Measurements from ENCODE around the gene NMU.
"Not testable (repeated sequence)": the region's sequence is repeated elsewhere in the genome, so short reads cannot be mapped to it uniquely, and the experiment has no call there.

Gene NMU

DNA sequence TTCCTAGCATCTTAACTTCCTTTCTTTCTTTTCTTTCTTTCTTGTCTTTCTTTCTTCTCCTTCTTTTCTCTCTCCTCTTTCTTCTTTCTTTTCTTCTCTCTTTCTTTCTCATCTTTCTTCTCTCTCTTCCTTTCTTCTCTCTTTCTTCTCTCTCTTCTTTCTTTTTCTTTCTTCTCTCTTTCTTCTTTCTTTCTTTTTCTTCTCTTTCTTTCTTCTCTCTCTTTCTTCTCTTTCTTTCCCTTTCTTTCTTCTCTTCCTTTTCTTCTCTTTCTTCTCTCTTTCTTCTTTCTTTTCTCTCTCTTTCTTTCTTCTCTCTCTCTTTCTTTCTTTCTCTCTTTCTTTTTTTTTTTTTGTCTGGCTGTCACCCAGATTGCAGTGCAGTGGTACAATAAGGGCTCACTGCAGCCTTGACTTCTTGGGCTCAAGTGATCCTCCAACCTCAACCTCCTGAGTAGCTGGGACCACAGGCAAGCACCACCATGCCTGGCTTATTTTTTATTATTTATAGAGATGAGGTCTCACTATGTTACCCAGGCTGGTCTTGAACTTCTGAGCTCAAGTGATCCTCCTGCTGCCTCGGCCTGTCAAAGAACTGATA lies 17.5 kb downstream of the NMU start:
- DNase-seq, result no peak

GRCh38 chr4:55617587-55618197 lies 18.4 kb downstream of the NMU start:
- DNase-seq, result no peak

DNA sequence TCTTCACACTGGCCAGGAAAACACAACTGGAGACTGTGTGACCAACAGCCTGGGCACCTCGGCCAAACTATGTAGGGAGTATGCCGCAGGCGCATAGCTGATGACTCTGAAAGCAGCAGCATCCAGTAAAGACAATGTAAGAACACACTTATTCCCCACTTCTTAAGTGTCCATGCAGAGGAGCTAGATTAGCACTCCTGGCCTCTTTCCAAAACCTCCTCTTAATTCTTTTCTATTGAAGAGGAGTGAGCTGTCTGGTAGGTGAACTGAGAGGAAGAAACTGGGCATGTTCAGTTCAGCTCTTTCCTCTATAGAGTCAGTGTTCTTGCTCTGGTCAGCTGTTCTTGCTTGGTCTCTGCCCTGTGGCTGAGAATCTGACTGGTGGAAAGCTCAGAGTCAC lies 21.1 kb downstream of the NMU start:
- no peak for DNase-seq

- DNase-seq, result no peak
Measured at GRCh38 chr4:55613621-55614020, 22.5 kb downstream of the NMU start.

DNA sequence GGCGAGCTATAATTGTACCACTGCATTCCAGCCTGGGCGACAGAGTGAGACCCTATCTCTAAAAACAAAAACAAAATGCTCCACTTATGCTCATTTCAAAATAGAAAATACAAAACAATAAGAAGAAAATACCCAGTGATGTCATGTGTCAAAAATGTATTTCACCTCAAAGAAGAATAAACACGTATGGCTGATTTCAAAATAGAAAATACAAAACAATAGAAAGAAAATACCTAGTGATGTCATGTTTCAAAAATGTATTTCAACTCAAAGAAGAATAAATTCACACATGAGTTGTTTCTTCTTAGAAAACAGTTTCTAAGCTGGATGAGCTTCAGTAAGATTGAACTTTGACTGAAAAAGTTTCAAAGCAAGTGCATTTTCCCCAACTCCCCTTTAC lies 23.8 kb downstream of the NMU start:
- no peak for DNase-seq

GRCh38 chr4:55611358-55612059 lies 24.6 kb downstream of the NMU start:
- DNase-seq, result no peak

DNA sequence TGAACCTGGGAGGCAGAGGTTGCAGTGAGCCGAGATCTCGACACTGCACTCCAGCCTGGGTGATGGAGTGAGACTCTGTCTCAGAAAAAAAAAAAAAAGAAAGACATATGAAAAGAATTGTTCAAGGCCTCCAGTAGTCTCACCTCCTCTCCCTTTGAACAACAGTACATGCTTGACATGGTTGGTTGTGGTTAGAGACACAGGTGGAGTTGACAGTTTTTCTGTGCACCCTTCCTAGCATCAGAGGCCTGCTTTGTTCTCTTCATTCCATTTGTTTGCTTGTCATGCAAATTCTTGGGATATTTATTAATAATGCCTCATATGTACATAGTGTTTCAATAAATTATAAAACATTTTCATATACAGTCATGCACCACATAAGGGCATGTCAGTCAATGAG lies 25.7 kb downstream of the NMU start:
- DNase-seq, result no peak

DNA sequence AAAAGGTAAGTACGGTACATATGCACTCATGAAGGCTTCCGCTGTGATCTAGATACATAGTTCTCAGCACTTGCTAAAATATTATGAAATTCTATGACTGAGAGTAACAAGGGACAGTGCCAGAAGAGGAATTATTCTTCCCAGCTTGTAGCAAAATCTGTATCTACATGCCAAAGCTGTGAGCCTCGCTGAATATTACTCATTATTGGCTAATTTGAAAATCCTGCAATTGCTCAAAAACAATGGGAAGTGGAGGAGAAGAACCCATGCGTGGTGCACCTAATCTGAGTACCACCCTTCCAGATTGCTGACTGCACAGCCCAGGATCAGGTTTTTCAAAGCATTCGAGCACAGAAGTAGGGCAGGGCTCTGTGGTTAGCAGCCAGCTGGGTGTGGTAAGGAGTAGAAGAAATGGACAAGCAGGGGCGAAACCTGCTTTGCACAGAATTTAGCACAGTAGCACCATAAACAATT lies 26.7 kb downstream of the NMU start:
- DNase-seq, result no peak

DNA sequence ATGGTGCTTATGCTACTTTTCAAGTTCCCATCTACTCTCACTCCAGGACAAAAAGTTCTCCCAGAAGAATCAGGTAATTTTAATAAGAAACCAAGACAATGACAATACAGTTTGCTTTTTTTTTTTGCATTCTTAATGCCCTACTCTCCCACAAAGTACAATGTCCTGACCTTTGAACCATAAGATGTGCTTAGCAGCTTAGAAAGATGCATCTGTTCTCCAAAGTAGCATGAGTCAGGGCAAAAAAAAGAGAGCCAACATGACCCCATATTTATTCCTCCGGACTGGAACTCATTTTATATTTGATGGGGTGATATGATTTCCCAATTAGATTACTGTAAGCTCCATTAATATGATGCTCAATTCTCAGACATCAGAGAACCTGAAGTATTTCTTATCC lies 27.5 kb downstream of the NMU start:
- no peak for DNase-seq

DNA sequence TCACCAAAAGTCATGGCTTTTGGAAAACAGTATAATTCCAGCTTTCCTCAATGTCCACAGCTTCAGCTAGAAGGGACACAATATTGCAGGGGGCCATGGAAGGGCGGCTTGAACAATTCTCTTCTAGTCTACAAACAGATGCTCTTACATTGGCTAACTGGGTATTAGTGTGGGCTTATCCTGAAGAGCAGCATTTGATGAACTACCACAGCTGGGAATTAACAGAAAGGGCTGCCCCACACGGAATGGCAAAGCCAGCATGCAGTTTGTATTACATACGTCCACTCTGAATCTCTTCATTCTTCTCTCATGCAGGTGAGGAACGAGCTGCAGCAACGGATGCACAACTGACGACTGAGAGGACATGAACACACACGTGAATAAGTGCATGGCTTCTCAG lies 31.1 kb downstream of the NMU start:
- DNase-seq, result no peak

DNA sequence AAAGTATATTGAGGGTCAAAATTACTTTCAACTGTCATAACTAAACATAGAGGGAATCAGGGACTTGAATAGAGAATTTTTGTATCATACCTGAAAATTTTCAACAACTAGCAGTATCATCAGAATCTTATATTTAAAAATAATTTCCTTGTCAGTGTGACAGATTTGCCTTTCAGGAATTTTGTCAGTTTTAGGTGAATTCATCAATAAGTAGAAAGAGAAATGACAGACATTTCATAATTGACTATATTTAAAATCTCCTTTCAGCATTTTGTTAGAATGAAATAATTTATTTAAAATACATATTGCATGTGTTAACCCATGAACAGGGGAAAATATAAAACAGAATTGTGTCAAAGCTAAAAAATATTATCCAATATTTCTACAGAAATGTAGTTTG lies 35.5 kb downstream of the NMU start:
- no peak for DNase-seq

DNA sequence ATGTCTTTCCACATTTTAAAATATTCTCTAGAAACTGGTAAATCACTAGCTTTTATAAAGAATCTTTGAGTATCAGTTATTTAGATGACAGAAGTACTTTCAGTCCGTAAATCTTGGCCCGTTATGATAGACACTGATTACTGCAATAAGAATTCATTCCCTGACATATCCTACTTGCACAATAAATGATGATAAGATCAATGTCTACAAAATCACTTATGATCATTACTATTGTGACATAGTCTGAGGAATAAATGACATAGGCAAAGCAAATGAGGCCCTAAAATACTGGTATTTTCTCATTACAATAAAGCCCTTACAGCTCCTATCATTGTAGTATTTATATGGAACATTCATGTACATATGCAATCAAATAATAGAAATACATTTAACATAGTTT lies 37.5 kb downstream of the NMU start:
- no peak for DNase-seq

GRCh38 chr4:55592014-55592413 lies 44.1 kb downstream of the NMU start, which contains the start of gene PDCL2:
Gene PDCL2 (minus strand): TSS chr4:55592245. CDS start chr4:55592109, 136 bp downstream.
- DNase-seq, result no peak

DNA sequence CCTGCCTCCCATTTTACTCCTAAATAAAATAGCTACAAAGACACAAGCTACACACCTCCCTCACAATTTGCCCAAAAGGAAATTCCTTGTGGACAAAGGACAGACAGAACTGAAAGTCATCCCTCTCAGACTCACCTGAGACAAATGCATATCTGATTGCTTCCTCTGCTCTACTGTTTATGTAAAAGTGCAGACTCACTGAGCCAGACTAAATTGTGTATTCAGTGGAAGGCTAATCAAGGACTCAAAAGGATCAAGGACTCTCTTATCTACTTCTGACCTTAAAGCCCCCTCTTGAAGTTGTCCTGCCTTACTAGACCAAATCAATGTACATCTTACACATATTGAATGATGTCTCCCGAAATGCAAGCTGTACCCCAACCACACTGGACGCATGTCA lies 47.9 kb downstream of the NMU start:
- DNase-seq, result no peak

DNA sequence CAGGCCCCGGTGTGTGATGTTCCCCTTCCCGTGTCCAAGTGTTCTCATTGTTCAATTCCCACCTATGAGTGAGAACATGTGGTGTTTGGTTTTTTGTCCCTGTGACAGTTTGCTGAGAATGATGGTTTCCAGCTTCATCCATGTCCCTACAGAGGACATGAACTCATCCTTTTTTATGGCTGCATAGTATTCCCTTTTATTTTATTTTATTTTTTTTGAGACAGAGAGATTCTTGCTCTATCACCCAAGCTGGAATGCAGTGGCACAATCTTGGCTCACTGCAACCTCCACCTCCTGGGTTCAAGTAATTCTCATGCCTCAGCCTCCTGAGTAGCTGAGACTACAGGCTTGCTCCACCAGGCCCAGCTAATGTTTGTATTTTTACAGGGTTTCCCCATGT lies 53.3 kb downstream of the NMU start:
- not testable (repeated sequence) for DNase-seq

DNA sequence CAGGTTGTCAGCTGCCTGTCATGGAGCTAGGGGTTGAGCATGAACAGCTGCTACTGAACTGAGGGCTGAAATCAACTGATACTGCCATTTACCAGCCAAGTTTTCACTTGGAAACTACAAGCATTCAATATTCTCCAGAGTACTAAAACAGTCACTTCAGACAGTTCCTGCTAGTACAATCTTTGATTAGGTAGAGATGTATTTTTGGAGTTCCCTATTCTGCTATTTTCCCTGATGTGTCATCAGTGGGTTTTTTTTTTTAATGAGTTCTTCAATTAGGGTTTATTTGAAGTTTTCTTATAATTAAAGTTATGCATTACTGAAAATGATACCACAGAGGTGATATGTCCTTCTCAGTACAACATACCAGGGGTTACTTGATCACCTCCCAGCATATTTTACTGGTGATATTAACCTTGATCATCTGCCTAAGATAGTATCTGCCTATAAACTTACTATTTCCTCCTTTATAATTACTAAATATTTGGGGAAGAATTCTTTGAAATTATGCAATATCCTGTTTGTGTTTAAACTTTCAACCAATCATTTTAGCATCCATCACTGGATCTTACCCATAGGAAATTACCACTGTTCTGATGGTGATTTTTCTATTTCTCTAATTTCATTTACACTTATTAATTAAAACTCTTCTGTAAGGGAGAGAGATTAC lies 57.6 kb downstream of the NMU start:
- no peak for DNase-seq

- no peak for DNase-seq
Measured at GRCh38 chr4:55575513-55575912, 60.6 kb downstream of the NMU start.

DNA sequence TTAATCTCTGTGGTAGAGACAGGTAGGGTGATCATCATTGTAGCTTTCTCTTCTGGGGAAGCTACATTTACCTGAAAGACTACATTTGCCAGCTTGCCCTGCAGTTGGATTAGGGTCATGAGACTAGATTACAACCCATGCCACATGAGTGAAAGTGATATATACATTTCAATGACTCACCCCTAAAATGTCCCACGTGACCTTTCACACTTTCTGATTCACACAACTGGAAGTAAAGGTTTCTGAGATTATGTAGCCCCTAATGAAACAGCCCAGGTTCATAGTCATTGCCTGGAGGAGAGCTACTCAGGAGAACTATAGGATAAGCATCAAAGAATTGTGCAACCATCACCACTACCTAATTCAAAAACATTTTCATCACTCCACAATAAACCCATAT lies 61.8 kb downstream of the NMU start:
- no peak for DNase-seq

DNA sequence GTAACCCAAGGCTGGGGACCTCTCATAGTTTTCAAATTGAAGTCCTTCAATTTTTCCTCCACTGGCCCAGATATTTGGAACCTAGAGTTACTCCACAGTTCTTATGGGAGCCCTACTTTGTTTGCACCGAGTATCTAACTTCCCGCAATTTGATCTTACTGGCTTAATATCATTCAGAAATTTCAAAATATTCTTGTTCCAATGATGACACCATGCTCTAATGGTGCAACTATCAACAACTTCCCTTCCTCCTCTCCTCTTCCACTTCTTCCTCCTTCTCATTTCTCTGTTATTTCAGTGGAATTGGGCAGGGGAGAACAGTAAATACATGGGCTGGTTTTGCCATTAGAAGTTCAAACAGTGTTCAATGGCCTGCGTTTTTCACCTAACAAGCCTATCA lies 64.3 kb downstream of the NMU start:
- DNase-seq, result no peak

DNA sequence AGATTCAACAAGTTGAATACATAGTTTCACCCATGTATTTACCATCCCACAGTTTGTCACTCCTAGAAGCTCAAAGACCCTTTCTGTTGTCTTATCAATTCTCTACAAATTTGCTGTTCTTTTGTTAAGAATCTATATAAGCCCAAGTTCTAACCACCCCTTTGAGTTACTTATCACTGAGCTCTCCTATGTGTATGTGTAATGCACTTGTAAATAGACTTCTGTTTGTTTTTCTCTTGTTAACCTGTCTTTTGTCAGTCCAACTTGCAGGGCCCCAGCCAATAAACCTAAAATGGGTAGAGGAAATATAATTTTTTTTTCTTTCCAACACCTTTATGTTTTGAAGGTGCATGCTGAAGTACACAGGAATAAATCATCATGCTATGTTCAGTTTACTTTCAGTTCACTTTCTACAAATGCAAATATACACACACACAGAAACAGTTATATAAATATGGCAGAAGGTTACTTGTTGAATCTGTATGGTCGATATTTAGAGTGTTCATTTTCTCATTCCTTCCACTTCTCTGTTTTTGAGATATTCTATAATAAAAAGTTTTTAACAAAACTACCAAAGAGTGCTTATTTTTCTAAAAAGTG lies 67.1 kb downstream of the NMU start:
- no peak for DNase-seq

DNA sequence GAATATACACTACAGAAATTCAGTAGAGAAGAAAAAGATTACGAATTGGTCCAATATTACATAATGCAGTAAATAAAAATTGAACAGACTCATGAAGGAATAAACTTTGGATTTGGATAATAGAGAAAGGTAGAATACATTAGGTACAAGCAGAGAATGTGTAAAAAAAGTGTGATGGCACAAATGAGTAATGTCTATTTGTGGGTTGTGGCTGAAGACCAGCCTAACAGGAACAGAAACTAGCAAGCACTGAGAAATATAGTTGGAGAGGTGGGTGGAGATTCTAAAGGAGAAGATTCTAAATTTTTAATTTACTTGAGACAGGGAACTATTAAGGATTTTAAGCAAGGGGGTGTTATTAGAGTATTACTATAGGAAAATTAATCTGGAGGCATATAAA lies 74.2 kb downstream of the NMU start:
- DNase-seq, result no peak

DNA sequence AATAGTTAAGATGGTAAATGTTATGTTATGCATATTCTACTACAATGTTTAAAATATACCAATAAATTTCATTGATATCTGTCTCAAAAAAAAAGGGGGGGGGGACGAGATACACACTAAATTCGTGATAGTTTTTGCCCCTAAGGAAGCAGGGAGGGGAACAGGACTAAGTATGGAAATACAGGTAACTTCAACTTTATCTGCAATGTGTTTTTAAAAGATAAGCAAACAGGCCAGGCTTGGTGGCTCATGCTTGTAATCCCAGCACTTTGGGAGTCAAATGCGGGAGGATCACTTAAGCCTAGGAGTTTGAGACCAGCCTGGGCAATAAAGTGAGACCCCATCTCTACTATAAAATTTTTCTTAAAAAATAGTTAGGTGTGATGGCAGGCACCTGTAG lies 76.0 kb downstream of the NMU start:
- no peak for DNase-seq

DNA sequence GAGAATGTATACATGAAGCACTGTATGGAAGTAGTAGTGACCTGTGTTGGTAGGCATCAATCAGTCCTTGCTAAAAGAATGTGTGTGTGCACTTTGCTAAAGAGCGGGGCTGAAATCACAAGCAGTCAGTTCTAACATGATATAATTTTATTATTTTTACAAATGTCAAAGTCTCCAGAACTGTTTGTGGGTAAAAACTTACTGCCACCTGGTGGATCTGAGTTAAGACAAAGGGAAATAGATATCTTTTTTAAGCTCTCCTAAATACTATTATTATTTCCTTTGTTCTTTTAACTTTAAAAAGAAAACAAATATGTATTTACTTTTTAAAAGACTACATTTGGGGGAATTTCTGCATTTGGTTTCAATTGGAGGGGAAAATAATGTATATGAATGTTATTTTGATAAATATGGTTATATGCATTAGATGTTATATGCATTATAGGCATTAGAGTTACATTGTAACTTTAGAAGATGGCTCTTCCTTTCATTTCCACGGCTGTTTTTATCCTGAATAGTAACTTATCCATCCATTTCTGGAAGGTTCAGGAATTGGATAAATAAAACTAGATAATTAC lies 81.6 kb downstream of the NMU start:
- no peak for DNase-seq
